D721Med (cell line): Measurements from ENCODE around the gene KCNAB3.
A peak's percentile ranks its signal among the peaks of the same experiment; 100 is the strongest.

Source experiments
- DNase-seq: peaks from one replicate; pipeline ENCODE4 v3.0.0; 2011; ENCODE audit warnings: low spot score; ENCODE audit not compliant: insufficient read length
- FAIRE-seq: peaks from 2 replicates; lab custom pipeline; 2011; peaks lifted over from hg19 to GRCh38; lab: Jason Lieb, UNC
- CTCF ChIP-seq: IDR thresholded peaks from 2 replicates; pipeline ENCODE4 v1.5.1; 2012; ENCODE audit warnings: mild to moderate bottlenecking, control low read depth; ENCODE audit not compliant: insufficient read depth; ENCODE audit errors: missing control alignments

KCNAB3 gene

GRCh38 chr17:7884581-7885366, 44.9 kb downstream of the KCNAB3 start:
- no peak for FAIRE-seq

GRCh38 chr17:7883781-7884386, 45.8 kb downstream of the KCNAB3 start:
- no peak for TF ChIP-seq CTCF
- FAIRE-seq (no peak), DNase-seq (no peak)

More at GRCh38 chr17:7884581-7885366, 44.9 kb downstream of the KCNAB3 start:
- DNase-seq = no peak
- no peak for TF ChIP-seq CTCF

- FAIRE-seq (no peak), DNase-seq (no peak)
- no peak for TF ChIP-seq CTCF
These were observed 47.0 kb downstream of the KCNAB3 start for GRCh38 chr17:7882629-7883028.

GRCh38 chr17:7882068-7882467, 47.6 kb downstream of the KCNAB3 start:
- no peak for FAIRE-seq
- TF ChIP-seq CTCF = no peak
- no peak for DNase-seq

- DNase-seq = no peak
- TF ChIP-seq CTCF = no peak
- FAIRE-seq = no peak
These were observed 48.2 kb downstream of the KCNAB3 start for GRCh38 chr17:7881276-7882054.

- FAIRE-seq = peak; percentile 53
- no peak for TF ChIP-seq CTCF
- DNase-seq = no peak
These were observed 49.4 kb downstream of the KCNAB3 start for GRCh38 chr17:7880076-7880868.
